A673 (cell line): ENCODE results near the gene SLC4A2. TPM values are rescaled to one million over a fixed set of nuclear protein-coding genes. Genes with fewer than 3 reads are reported as not detected.

Experiments used
- BruUV-seq: library from RNA; stranded (reverse); fragments of 400-500 nt; replicated peaks from 2 replicates; lab custom pipeline; 2021; lab: Mats Ljungman, UMichigan
- CTCF ChIA-PET: fragments of 300-600 bp; sonication (Branson Sonifier 250); formaldehyde crosslinking; loops from one replicate; lab custom pipeline; 2022; ENCODE audit warnings: antibody characterized with exemption; lab: Charles Lee
- POLR2A ChIA-PET: fragments of 300-600 bp; sonication (Branson Sonifier 250); formaldehyde crosslinking; loops from one replicate; lab custom pipeline; 2022; ENCODE audit warnings: antibody characterized with exemption; ENCODE audit not compliant: low non-redundant PET; lab: Charles Lee
- DNase-seq: peaks from one replicate; pipeline ENCODE4 v3.0.0-alpha.2; 2015; ENCODE audit warnings: low spot score
- H3K27ac ChIP-seq: fragments of 200-600 bp; sonication (generic); 2 replicates; pipeline ENCODE4 v1.5.1; 2016; ENCODE audit warnings: mixed run types, low read depth, mild to moderate bottlenecking, mixed read lengths, antibody characterized with exemption, low read length; ENCODE audit not compliant: poor library complexity, severe bottlenecking
- H3K27me3 ChIP-seq: fragments of 200-600 bp; sonication (generic); replicated peaks from 2 replicates; pipeline ENCODE4 v1.6.1; 2017; ENCODE audit warnings: mixed run types, low read depth, mild to moderate bottlenecking, mixed read lengths, antibody characterized with exemption, low read length; ENCODE audit not compliant: insufficient read depth, poor library complexity
- H3K36me3 ChIP-seq: fragments of 200-600 bp; sonication (generic); 2 replicates; pipeline ENCODE4 v1.6.1; 2016; ENCODE audit warnings: mixed run types, mild to moderate bottlenecking, mixed read lengths, antibody characterized with exemption, low read length; ENCODE audit not compliant: insufficient read depth, poor library complexity, severe bottlenecking
- H3K4me1 ChIP-seq: fragments of 200-600 bp; sonication (generic); 2 replicates; pipeline ENCODE4 v1.6.1; 2017; ENCODE audit warnings: mixed run types, mild to moderate bottlenecking, mixed read lengths, antibody characterized with exemption, low read length; ENCODE audit not compliant: insufficient read depth, poor library complexity, severe bottlenecking
- H3K4me3 ChIP-seq: fragments of 200-600 bp; sonication (generic); 2 replicates; pipeline ENCODE4 v1.5.1; 2016; ENCODE audit warnings: low read depth, mixed run types, mild to moderate bottlenecking, mixed read lengths, low read length; ENCODE audit not compliant: poor library complexity, severe bottlenecking
- H3K9me3 ChIP-seq: fragments of 200-600 bp; sonication (generic); 2 replicates; pipeline ENCODE4 v1.6.1; 2016; ENCODE audit warnings: mixed run types, low read depth, mild to moderate bottlenecking, mixed read lengths, antibody characterized with exemption, low read length; ENCODE audit not compliant: poor library complexity, severe bottlenecking
- CTCF ChIP-seq: fragments of 300-800, 200-600 bp; sonication (generic); conservative IDR thresholded peaks from 2 replicates; pipeline ENCODE4 v1.5.1; 2017; ENCODE audit warnings: low read depth, mild to moderate bottlenecking, antibody characterized with exemption, low read length, moderate library complexity, mixed read lengths
- EZH2 ChIP-seq: fragments of 200-600 bp; sonication (generic); IDR thresholded peaks from 2 replicates; pipeline ENCODE4 v1.6.1; 2017; ENCODE audit warnings: borderline replicate concordance, low read depth, mild to moderate bottlenecking, mixed read lengths, antibody characterized with exemption, low read length; ENCODE audit not compliant: poor library complexity, severe bottlenecking
- intact Hi-C: fragments of 100-400 bp; cut with micrococcal nuclease; formaldehyde crosslinking; loops from one replicate; pipeline ENCODE4 v1.10.0; 2022; ENCODE audit not compliant: unreplicated experiment
- total RNA-seq: library from RNA; stranded (reverse); gene quantifications from 2 replicates; pipeline ENCODE4 v1.2.3, GENCODE V29; 2021

SLC4A2 gene
- total RNA-seq, 1 experiment from 2014 or later = 222 TPM

- peak; percentile 63 for DNase-seq
- Histone ChIP-seq H3K4me1 (peaks cover 34% of the 10 kb centered on the region), H3K9me3 (no peaks in the 10 kb centered on the region), H3K36me3 (peaks cover 10% of the 10 kb centered on the region), H3K4me3 (peak overlapping the region; percentile 99), H3K27ac (peak overlapping the region; percentile 78), H3K27me3 (no peaks in the 10 kb centered on the region)
- no TSS peak for BruUV-seq
- intact Hi-C loops = no loop called here
- TF ChIP-seq CTCF (peak; percentile 37; the same call in 1 of the 2 replicates), EZH2 (no peak)
- CTCF ChIA-PET = interaction anchor here (0.5 to 1.0 kb wide), 2 partner anchors 15 to 32 kb away, joined by 3 to 6 read pairs; partner anchors contain the start of gene ABCB8
- POLR2A ChIA-PET = interaction anchor here (0.5 kb wide), 1 partner anchor 734 kb away, joined by 3 read pairs; no protein-coding TSS in a partner anchor
Measured at GRCh38 chr7:151060416-151061212, 1.2 kb downstream of the SLC4A2 start.

- CTCF ChIA-PET = no interaction called here
- Histone ChIP-seq H3K36me3 (peaks cover 16% of the 10 kb centered on the region), H3K9me3 (no peaks in the 10 kb centered on the region), H3K4me1 (peaks cover 34% of the 10 kb centered on the region), H3K27me3 (no peaks in the 10 kb centered on the region), H3K27ac (peak overlapping the region; percentile 78), H3K4me3 (peak overlapping the region; percentile 99)
- no TSS peak for BruUV-seq
- TF ChIP-seq CTCF = no peak
- no peak for TF ChIP-seq EZH2
- POLR2A ChIA-PET = no interaction called here
- intact Hi-C loops = no loop called here
- no peak for DNase-seq
Measured at GRCh38 chr7:151061213-151062110, 2.1 kb downstream of the SLC4A2 start.

- ChIA-PET CTCF (no interaction called here), POLR2A (no interaction called here)
- TF ChIP-seq CTCF = no peak
- TF ChIP-seq EZH2 = no peak
- intact Hi-C loops = no loop called here
- Histone ChIP-seq H3K4me3 (no peak overlapping the region), H3K27ac (peak overlapping the region; percentile 78), H3K4me1 (peaks cover 30% of the 10 kb centered on the region), H3K27me3 (no peaks in the 10 kb centered on the region), H3K36me3 (peaks cover 21% of the 10 kb centered on the region), H3K9me3 (no peaks in the 10 kb centered on the region)
- no TSS peak for BruUV-seq
- no peak for DNase-seq
Measured at GRCh38 chr7:151062111-151062398, 2.7 kb downstream of the SLC4A2 start.
